CD4-positive, alpha-beta T cell (primary cell): ENCODE results near the gene IL1RN. TPM values are rescaled to one million over a fixed set of nuclear protein-coding genes. Genes with fewer than 3 reads are reported as not detected.

Experiments
- ATAC-seq: fragments of 200-7000 bp; cut with Tn5 transposase; one replicate; pipeline ENCODE4 v1.10.0; 2022; ENCODE audit warnings: mild to moderate bottlenecking; ENCODE audit not compliant: poor library complexity
- CTCF ChIA-PET: fragments of 350-600 bp; sonication (Branson Sonifier 250); formaldehyde crosslinking; loops from one replicate; lab custom pipeline; 2021; ENCODE audit warnings: antibody characterized with exemption, inconsistent platforms; lab: Charles Lee
- POLR2A ChIA-PET: fragments of 350-600 bp; sonication (Branson Sonifier 250); formaldehyde crosslinking; loops from one replicate; lab custom pipeline; 2021; ENCODE audit warnings: antibody characterized with exemption, inconsistent platforms; lab: Charles Lee
- DNase-seq, 14 experiments: peaks; one replicate each; pipeline ENCODE4 v3.0.0-alpha.2; 2013 to 2020; ENCODE audit warnings: mixed read lengths in 2 of 14
- H3K27ac ChIP-seq, 2 donors: one replicate each; pipeline versions ENCODE4 v1.5.1 to v1.7.0; 2013; ENCODE audit warnings: low read length in 2 of 2, low read depth in 1 of 2, mild to moderate bottlenecking in 1 of 2
- H3K27me3 ChIP-seq, 2 experiments: 1 replicate in 1 of 2; 2 replicates in 1 of 2; pipeline versions ENCODE4 v1.6.1 to v1.7.0; 2013; ENCODE audit warnings: low read length in 2 of 2, control low read depth in 1 of 2, mild to moderate bottlenecking in 1 of 2, moderate library complexity in 1 of 2; ENCODE audit not compliant: insufficient read depth in 2 of 2, control insufficient read depth in 1 of 2
- H3K36me3 ChIP-seq: one replicate; pipeline ENCODE4 v1.6.1; 2013; ENCODE audit warnings: low read length, control low read depth; ENCODE audit not compliant: insufficient read depth
- H3K4me1 ChIP-seq: one replicate; pipeline ENCODE4 v1.6.1; 2013; ENCODE audit warnings: low read length, control low read depth; ENCODE audit not compliant: insufficient read depth
- H3K4me3 ChIP-seq: one replicate; pipeline ENCODE4 v1.5.1; 2013; ENCODE audit warnings: mild to moderate bottlenecking, low read length, moderate library complexity
- H3K9me3 ChIP-seq, 2 experiments: 1 replicate in 1 of 2; 2 replicates in 1 of 2; pipeline versions ENCODE4 v1.6.1 to v1.7.0; 2013; ENCODE audit warnings: low read length in 2 of 2, mild to moderate bottlenecking in 2 of 2, control low read depth in 1 of 2, moderate library complexity in 1 of 2; ENCODE audit not compliant: control insufficient read depth in 1 of 2, insufficient read depth in 1 of 2
- H3K27ac Mint-ChIP-seq: one replicate; pipeline ENCODE4 v1.8.0; 2020; ENCODE audit warnings: mixed read lengths
- H3K27me3 Mint-ChIP-seq: one replicate; pipeline ENCODE4 v1.8.0; 2021; ENCODE audit warnings: mixed read lengths
- H3K36me3 Mint-ChIP-seq: one replicate; pipeline ENCODE4 v1.8.0; 2021; ENCODE audit warnings: low read depth, mixed read lengths
- H3K4me1 Mint-ChIP-seq: one replicate; pipeline ENCODE4 v1.8.0; 2021; ENCODE audit warnings: low read depth, mixed read lengths
- H3K4me3 Mint-ChIP-seq: one replicate; pipeline ENCODE4 v1.8.0; 2020; ENCODE audit warnings: mild to moderate bottlenecking, mixed read lengths
- H3K9me3 Mint-ChIP-seq: one replicate; pipeline ENCODE4 v1.8.0; 2020; ENCODE audit warnings: mixed read lengths
- CTCF ChIP-seq: fragments of 200-600 bp; IDR thresholded peaks from one replicate; pipeline ENCODE4 v1.8.0; 2022; ENCODE audit warnings: antibody characterized with exemption, mild to moderate bottlenecking
- intact Hi-C, 2 experiments: fragments of 100-400 bp; cut with DNase I in 1 of 2; cut with micrococcal nuclease in 1 of 2; formaldehyde crosslinking; loops; one replicate each; pipeline versions ENCODE4 v1.15.1 to v1.9.0; 2023 to 2025; cut with DNase I, micrococcal nuclease
- total RNA-seq, 174 experiments: library from RNA in 2 of 174; stranded (reverse) in 2 of 174; gene quantifications; one replicate each; pipeline ENCODE4 v1.2.3 and lab custom pipeline; 2021 to 2026

IL1RN gene
- total RNA-seq, 2 experiments from 2014 or later: 0.31 to 0.58 TPM

DNA sequence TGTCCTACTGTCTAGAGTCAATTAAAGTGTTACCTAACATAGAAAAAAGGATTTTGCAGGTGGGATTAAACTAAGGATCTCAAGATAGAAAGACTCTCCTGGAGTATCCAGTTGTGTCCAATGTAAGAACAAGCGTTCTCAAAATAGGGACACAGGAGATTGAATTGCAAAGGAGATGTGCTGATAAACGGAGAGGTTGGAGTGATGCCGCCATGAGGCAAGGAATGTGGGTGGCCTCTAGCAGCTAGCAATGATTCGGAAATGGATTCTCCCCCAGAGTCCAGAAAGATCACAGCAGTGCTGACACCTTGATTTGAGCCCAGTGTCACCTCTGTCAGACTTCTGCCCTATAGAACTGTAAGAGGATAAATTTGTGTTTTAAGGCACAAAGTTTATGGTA lies 24.1 kb upstream of the IL1RN start:
- ChIA-PET POLR2A (no interaction called here), CTCF (no interaction called here)
- no peak overlapping the region for H3K27ac ChIP-seq
- intact Hi-C loops: no loop called here
- Mint-ChIP-seq H3K27ac (no peak overlapping the region), H3K36me3 (no peaks in the 10 kb centered on the region), H3K4me1 (peaks cover 3% of the 10 kb centered on the region), H3K27me3 (peaks cover 4% of the 10 kb centered on the region), H3K9me3 (peaks cover 4% of the 10 kb centered on the region), H3K4me3 (no peak overlapping the region)
- DNase-seq (no peak), ATAC-seq (no peak)
- no peaks in the 10 kb centered on the region for H3K36me3 ChIP-seq
- TF ChIP-seq CTCF: no peak
- H3K4me1 ChIP-seq: peaks cover 4% of the 10 kb centered on the region
- H3K27me3 ChIP-seq: no peaks in the 10 kb centered on the region
- H3K9me3 ChIP-seq: no peaks in the 10 kb centered on the region
- H3K4me3 ChIP-seq: no peak overlapping the region

GRCh38 chr2:113104054-113104611 lies 23.3 kb upstream of the IL1RN start:
- Mint-ChIP-seq H3K9me3 (peaks cover 4% of the 10 kb centered on the region), H3K27me3 (peaks cover 4% of the 10 kb centered on the region), H3K4me1 (no peaks in the 10 kb centered on the region), H3K4me3 (no peak overlapping the region), H3K36me3 (no peaks in the 10 kb centered on the region), H3K27ac (no peak overlapping the region)
- H3K27me3 ChIP-seq: no peaks in the 10 kb centered on the region
- TF ChIP-seq CTCF: no peak
- no peak for ATAC-seq
- ChIA-PET POLR2A (interaction anchor here (1.1 kb wide), 1 partner anchor 70 kb away, joined by 3 read pairs; the partner anchor contains the start of gene PSD4), CTCF (no interaction called here)
- H3K36me3 ChIP-seq: no peaks in the 10 kb centered on the region
- DNase-seq: peak in 1 of 14 experiments; percentile 55
- intact Hi-C loops: no loop called here
- H3K4me1 ChIP-seq: no peaks in the 10 kb centered on the region
- no peak overlapping the region for H3K4me3 ChIP-seq
- no peaks in the 10 kb centered on the region for H3K9me3 ChIP-seq
- no peak overlapping the region for H3K27ac ChIP-seq

GRCh38 chr2:113105047-113105785 lies 22.2 kb upstream of the IL1RN start:
- H3K4me3 ChIP-seq: no peak overlapping the region
- H3K36me3 ChIP-seq: no peaks in the 10 kb centered on the region
- Mint-ChIP-seq H3K9me3 (peaks cover 4% of the 10 kb centered on the region), H3K27ac (no peak overlapping the region), H3K4me3 (no peak overlapping the region), H3K27me3 (peaks cover 4% of the 10 kb centered on the region), H3K36me3 (no peaks in the 10 kb centered on the region), H3K4me1 (no peaks in the 10 kb centered on the region)
- H3K4me1 ChIP-seq: no peaks in the 10 kb centered on the region
- DNase-seq: peak in 2 of 14 experiments; percentile 34 to 54
- no peaks in the 10 kb centered on the region for H3K9me3 ChIP-seq
- no peak for TF ChIP-seq CTCF
- no peaks in the 10 kb centered on the region for H3K27me3 ChIP-seq
- CTCF ChIA-PET: no interaction called here
- intact Hi-C loops: no loop called here
- H3K27ac ChIP-seq: no peak overlapping the region
- ATAC-seq: no peak
- POLR2A ChIA-PET: interaction anchor here (1.1 kb wide), 1 partner anchor 69 kb away, joined by 3 read pairs; the partner anchor contains the start of gene PSD4
